ENCODE measurements around the gene WNK2.

DNA sequence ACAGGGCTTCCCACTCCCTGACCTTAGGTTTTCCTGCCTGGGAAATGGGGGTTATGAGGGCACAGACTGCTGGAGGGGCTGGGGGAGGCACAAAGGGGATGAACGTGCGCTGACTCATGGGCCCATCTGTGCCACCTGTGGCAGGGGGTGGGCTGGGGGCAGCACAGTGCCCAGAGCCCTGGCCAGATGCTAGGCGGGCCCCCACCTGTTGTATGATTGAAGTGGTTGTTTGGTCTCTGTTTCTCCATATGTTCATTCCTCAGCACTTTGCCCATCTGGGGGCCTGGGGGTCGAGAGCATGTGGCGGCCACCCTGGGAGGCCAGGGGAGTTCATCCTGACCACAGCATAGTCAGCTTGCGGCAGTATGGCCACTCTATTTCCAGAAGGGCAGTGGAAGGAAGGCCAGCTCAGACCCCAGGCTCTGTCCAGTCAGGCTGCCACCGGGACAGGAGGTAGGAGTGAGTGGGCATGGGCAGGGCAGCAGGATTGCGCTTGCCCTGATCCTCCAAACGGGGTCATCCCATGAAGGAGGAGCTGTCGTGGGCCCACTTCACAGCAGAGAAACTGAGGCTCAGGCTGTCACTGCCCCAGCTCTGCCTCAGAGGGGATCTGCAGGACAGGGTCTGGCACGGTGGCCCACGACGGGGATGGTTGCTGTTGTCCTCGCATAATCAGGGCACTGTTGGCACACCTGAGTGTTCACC, 49.0 kb upstream of the WNK2 start:
- TF ChIP-seq CTCF (IDR thresholded peaks at IDR 0.05) (no peak), POLR2A (IDR thresholded peaks at IDR 0.05) (no peak)
